SIG-M5 treated with dmso at 0.1 percent for 504 hours (cell line): ENCODE data around the gene GPX4.

ENCODE experiments used
- DNase-seq: peaks from one replicate; lab custom pipeline; 2025; ENCODE audit not compliant: unreplicated experiment; lab: John Stamatoyannopoulos, UW

Gene GPX4

GRCh38 chr19:1102407-1103131, 1.2 kb upstream of the GPX4 start:
- peak; percentile 40 for DNase-seq

- DNase-seq = no peak
Measured at GRCh38 chr19:1103132-1103707, 574 bp upstream of the GPX4 start.

- DNase-seq = peak; percentile 44
Measured at GRCh38 chr19:1104311-1105007, 665 bp downstream of the GPX4 start.

- no peak for DNase-seq
Measured at GRCh38 chr19:1105008-1105872, 1.4 kb downstream of the GPX4 start.

- no peak for DNase-seq
Measured at GRCh38 chr19:1105873-1106840, 2.4 kb downstream of the GPX4 start.

GRCh38 chr19:1106841-1107660, 3.3 kb downstream of the GPX4 start:
- DNase-seq = no peak

GRCh38 chr19:1107661-1108261, 4.0 kb downstream of the GPX4 start:
- no peak for DNase-seq

- DNase-seq = no peak
Measured at GRCh38 chr19:1108291-1109031, 4.7 kb downstream of the GPX4 start.

GRCh38 chr19:1109032-1109551, 5.3 kb downstream of the GPX4 start:
- DNase-seq = no peak

GRCh38 chr19:1109697-1110671, 6.2 kb downstream of the GPX4 start:
- DNase-seq = no peak

- no peak for DNase-seq
Measured at GRCh38 chr19:1110809-1111640, 7.2 kb downstream of the GPX4 start.

GRCh38 chr19:1111641-1112267, 8.0 kb downstream of the GPX4 start:
- no peak for DNase-seq

GRCh38 chr19:1112268-1113029, 8.7 kb downstream of the GPX4 start:
- DNase-seq = no peak

- peak; percentile 73 for DNase-seq
Measured at GRCh38 chr19:1113030-1113985, 9.5 kb downstream of the GPX4 start.
